Activated CD8-positive, alpha-beta T cell treated with anti-CD3 and anti-CD28 coated beads for 36 hours (primary cell): ENCODE data around the gene UPK2. TPM values are rescaled to one million over a fixed set of nuclear protein-coding genes. Genes with fewer than 3 reads are reported as not detected.
"Not testable (repeated sequence)": the region's sequence is repeated elsewhere in the genome, so short reads cannot be mapped to it uniquely, and the experiment has no call there.

ENCODE experiments used
- ATAC-seq: fragments of 200-7000 bp; cut with Tn5 transposase; one replicate; pipeline ENCODE4 v1.10.0; 2021; ENCODE audit warnings: mild to moderate bottlenecking, moderate library complexity
- CTCF ChIA-PET: fragments of 350-600 bp; sonication (Branson Sonifier 250); formaldehyde crosslinking; loops from one replicate; lab custom pipeline; 2021; ENCODE audit warnings: antibody characterized with exemption; lab: Charles Lee
- POLR2A ChIA-PET: fragments of 350-600 bp; sonication (Branson Sonifier 250); formaldehyde crosslinking; loops from one replicate; lab custom pipeline; 2021; ENCODE audit warnings: antibody characterized with exemption; lab: Charles Lee
- DNase-seq: peaks from one replicate; pipeline ENCODE4 v3.0.0-alpha.2; 2020
- H3K27ac Mint-ChIP-seq: one replicate; pipeline ENCODE4 v1.8.0; 2021; ENCODE audit warnings: mild to moderate bottlenecking, mixed read lengths
- H3K27me3 Mint-ChIP-seq: one replicate; pipeline ENCODE4 v1.8.0; 2021; ENCODE audit warnings: mixed read lengths
- H3K36me3 Mint-ChIP-seq: one replicate; pipeline ENCODE4 v1.8.0; 2021; ENCODE audit warnings: low read depth, mixed read lengths
- H3K4me1 Mint-ChIP-seq: one replicate; pipeline ENCODE4 v1.8.0; 2021; ENCODE audit warnings: low read depth, mixed read lengths
- H3K4me3 Mint-ChIP-seq: one replicate; pipeline ENCODE4 v1.8.0; 2021; ENCODE audit warnings: mild to moderate bottlenecking, moderate library complexity, mixed read lengths
- H3K9me3 Mint-ChIP-seq: one replicate; pipeline ENCODE4 v1.8.0; 2021; ENCODE audit warnings: mixed read lengths
- intact Hi-C: fragments of 100-400 bp; cut with micrococcal nuclease; formaldehyde crosslinking; loops from one replicate; pipeline ENCODE4 v1.10.0; 2022
- total RNA-seq, 2 experiments: library from RNA; stranded (reverse); gene quantifications; one replicate each; pipeline ENCODE4 v1.2.3, GENCODE V29; 2021
- TF ChIP-seq, protein P1 (sequence below): fragments of 200-600 bp; IDR thresholded peaks from one replicate; pipeline ENCODE4 v1.8.0; 2022; ENCODE audit warnings: antibody characterized with exemption, mild to moderate bottlenecking

UPK2 gene
- total RNA-seq, 2 experiments from 2014 or later = 1.5 to 2.2 TPM

- Mint-ChIP-seq H3K27ac (no peak overlapping the region), H3K4me1 (peaks cover 3% of the 10 kb centered on the region), H3K36me3 (no peaks in the 10 kb centered on the region), H3K4me3 (no peak overlapping the region), H3K27me3 (no peaks in the 10 kb centered on the region), H3K9me3 (no peaks in the 10 kb centered on the region)
- TF ChIP-seq, protein P1, sequence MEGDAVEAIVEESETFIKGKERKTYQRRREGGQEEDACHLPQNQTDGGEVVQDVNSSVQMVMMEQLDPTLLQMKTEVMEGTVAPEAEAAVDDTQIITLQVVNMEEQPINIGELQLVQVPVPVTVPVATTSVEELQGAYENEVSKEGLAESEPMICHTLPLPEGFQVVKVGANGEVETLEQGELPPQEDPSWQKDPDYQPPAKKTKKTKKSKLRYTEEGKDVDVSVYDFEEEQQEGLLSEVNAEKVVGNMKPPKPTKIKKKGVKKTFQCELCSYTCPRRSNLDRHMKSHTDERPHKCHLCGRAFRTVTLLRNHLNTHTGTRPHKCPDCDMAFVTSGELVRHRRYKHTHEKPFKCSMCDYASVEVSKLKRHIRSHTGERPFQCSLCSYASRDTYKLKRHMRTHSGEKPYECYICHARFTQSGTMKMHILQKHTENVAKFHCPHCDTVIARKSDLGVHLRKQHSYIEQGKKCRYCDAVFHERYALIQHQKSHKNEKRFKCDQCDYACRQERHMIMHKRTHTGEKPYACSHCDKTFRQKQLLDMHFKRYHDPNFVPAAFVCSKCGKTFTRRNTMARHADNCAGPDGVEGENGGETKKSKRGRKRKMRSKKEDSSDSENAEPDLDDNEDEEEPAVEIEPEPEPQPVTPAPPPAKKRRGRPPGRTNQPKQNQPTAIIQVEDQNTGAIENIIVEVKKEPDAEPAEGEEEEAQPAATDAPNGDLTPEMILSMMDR = no peak
- ChIA-PET POLR2A (no interaction called here), CTCF (interaction anchor here (1.0 to 2.3 kb wide), 4 partner anchors 23 to 47 kb away, joined by 3 to 7 read pairs (median 4); partner anchors contain the start of gene BCL9L)
- intact Hi-C loops = no loop called here
- DNase-seq (no peak), ATAC-seq (no peak)
Observed at GRCh38 chr11:118953265-118953664, 2.8 kb upstream of the UPK2 start.

DNA sequence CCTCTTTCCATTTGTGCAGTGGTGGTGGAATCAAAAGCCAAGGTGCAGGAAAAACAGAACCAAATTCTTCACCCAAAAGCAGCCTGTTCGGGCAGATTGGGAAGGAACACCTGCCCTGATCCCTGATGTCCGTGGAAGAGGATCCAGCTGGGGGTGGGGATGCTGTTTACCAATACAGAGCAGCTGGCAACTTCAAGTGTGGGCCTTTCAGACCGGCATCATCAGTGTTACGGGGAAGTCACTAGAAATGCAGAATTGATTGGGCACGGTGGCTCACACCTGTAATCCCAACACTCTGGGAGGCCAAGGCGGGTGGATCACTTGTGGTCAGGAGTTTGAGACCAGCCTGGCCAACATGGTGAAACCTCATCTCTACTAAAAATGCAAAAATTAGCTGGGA is 2.1 kb upstream of the UPK2 start:
- H3K4me3 Mint-ChIP-seq, H3K36me3 Mint-ChIP-seq, H3K27me3 Mint-ChIP-seq, ATAC-seq, intact Hi-C loops, H3K27ac Mint-ChIP-seq, DNase-seq, H3K9me3 Mint-ChIP-seq, H3K4me1 Mint-ChIP-seq: not testable (repeated sequence)
- ChIA-PET CTCF (interaction anchor here (1.1 to 1.2 kb wide), 4 partner anchors 24 to 264 kb away, joined by 3 to 5 read pairs (median 4); partner anchors contain the start of gene BCL9L), POLR2A (interaction anchor here (0.9 kb wide), 1 partner anchor 257 kb away, joined by 3 read pairs; no protein-coding TSS in a partner anchor)

GRCh38 chr11:118956847-118957469 is 860 bp downstream of the UPK2 start:
- no peak for ATAC-seq
- Mint-ChIP-seq H3K27me3 (no peaks in the 10 kb centered on the region), H3K27ac (no peak overlapping the region), H3K4me3 (no peak overlapping the region), H3K4me1 (peaks cover 3% of the 10 kb centered on the region), H3K9me3 (no peaks in the 10 kb centered on the region), H3K36me3 (no peaks in the 10 kb centered on the region)
- TF ChIP-seq, protein P1 = no peak
- no peak for DNase-seq
- intact Hi-C loops = loop anchor here (2.0 kb wide), 1 partner anchor 50 kb away; no protein-coding TSS in a partner anchor
- ChIA-PET POLR2A (interaction anchor here (0.9 to 1.2 kb wide), 4 partner anchors 46 to 321 kb away, joined by 3 to 4 read pairs (median 3); no protein-coding TSS in a partner anchor), CTCF (interaction anchor here (0.6 to 3.5 kb wide), 27 partner anchors 9 to 362 kb away, joined by 3 to 23 read pairs (median 4); partner anchors contain the start of genes BCL9L, CXCR5 and DDX6)

DNA sequence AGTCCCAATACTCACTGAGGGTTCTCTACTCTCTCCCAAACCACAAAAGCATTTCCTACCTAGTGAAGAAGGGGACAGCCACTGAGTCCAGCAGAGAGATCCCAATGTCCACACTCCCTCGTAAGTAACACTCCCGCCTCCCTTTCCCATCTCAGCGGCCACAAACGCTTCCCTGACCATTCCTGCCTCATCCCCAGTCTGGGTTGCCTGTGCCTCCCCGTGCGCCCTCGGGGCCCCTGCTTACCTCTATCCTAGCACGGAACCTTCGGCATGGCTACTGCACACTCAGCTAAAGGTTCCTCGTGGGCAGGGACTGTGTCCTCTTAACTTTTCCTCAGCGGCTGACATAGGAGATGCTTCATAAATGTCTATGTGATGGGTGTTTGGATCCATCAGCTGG is 1.5 kb downstream of the UPK2 start:
- no peaks in the 10 kb centered on the region for H3K36me3 Mint-ChIP-seq
- no peak overlapping the region for H3K27ac Mint-ChIP-seq
- DNase-seq (no peak), ATAC-seq (no peak)
- H3K4me3 Mint-ChIP-seq = no peak overlapping the region
- peaks cover 3% of the 10 kb centered on the region for H3K4me1 Mint-ChIP-seq
- H3K27me3 Mint-ChIP-seq = no peaks in the 10 kb centered on the region
- intact Hi-C loops = loop anchor here (2.0 kb wide), 1 partner anchor 51 kb away; no protein-coding TSS in a partner anchor
- no peaks in the 10 kb centered on the region for H3K9me3 Mint-ChIP-seq
- CTCF ChIA-PET = interaction anchor here (0.7 to 3.5 kb wide), 22 partner anchors 10 to 362 kb away, joined by 3 to 23 read pairs (median 4); partner anchors contain the start of genes BCL9L, CXCR5 and DDX6
- POLR2A ChIA-PET = interaction anchor here (0.9 to 1.2 kb wide), 3 partner anchors 49 to 321 kb away, joined by 3 to 4 read pairs (median 3); no protein-coding TSS in a partner anchor
- TF ChIP-seq, protein P1 = no peak

DNA sequence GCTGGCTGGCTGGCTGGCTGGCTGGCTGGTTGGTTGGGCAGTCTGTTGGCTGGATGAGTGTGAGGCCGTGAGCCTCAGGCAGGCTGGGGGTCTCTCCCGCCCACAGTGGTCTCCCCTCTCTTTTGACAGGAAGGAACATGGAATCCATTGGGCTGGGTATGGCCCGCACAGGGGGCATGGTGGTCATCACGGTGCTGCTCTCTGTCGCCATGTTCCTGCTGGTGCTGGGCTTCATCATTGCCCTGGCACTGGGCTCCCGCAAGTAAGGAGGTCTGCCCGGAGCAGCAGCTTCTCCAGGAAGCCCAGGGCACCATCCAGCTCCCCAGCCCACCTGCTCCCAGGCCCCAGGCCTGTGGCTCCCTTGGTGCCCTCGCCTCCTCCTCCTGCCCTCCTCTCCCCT is 1.9 kb downstream of the UPK2 start:
- intact Hi-C loops = loop anchor here (2.0 kb wide), 1 partner anchor 51 kb away; no protein-coding TSS in a partner anchor
- ChIA-PET POLR2A (interaction anchor here (1.4 kb wide), 1 partner anchor 171 kb away, joined by 4 read pairs; no protein-coding TSS in a partner anchor), CTCF (interaction anchor here (0.9 to 3.5 kb wide), 12 partner anchors 11 to 268 kb away, joined by 3 to 23 read pairs (median 5); partner anchors contain the start of gene BCL9L)
- ATAC-seq (no peak), DNase-seq (no peak)
- Mint-ChIP-seq H3K36me3 (no peaks in the 10 kb centered on the region), H3K4me1 (peaks cover 3% of the 10 kb centered on the region), H3K27me3 (no peaks in the 10 kb centered on the region), H3K27ac (no peak overlapping the region), H3K9me3 (no peaks in the 10 kb centered on the region), H3K4me3 (no peak overlapping the region)
- TF ChIP-seq, protein P1 = no peak
